Measurements from ENCODE around the gene RPS4Y1.

DNA sequence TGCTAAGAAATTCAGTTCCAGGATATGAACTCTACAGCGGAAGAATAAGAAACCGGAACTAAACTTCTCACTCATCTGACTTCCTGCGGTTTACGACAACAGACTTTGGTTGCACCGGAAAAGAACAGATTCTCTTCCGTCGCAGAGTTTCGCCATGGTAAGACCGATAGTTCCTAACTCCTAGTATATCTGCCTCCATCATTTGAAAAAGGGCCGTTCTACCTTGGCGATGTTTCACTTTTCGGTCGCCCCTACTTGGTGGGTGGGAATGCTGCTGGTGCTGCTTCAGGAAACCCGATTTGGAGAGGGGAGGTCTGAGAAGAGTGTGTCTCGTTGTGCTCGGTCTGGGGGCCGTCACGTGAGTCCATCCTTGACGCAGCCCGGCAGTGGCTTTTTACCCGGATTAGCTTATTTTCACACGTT, at the start of gene RPS4Y1:
- TF ChIP-seq, protein P1, sequence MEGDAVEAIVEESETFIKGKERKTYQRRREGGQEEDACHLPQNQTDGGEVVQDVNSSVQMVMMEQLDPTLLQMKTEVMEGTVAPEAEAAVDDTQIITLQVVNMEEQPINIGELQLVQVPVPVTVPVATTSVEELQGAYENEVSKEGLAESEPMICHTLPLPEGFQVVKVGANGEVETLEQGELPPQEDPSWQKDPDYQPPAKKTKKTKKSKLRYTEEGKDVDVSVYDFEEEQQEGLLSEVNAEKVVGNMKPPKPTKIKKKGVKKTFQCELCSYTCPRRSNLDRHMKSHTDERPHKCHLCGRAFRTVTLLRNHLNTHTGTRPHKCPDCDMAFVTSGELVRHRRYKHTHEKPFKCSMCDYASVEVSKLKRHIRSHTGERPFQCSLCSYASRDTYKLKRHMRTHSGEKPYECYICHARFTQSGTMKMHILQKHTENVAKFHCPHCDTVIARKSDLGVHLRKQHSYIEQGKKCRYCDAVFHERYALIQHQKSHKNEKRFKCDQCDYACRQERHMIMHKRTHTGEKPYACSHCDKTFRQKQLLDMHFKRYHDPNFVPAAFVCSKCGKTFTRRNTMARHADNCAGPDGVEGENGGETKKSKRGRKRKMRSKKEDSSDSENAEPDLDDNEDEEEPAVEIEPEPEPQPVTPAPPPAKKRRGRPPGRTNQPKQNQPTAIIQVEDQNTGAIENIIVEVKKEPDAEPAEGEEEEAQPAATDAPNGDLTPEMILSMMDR (IDR thresholded peaks at IDR 0.05; ENCODE audit: insufficient read depth, low read length, poor library complexity, severe bottlenecking) = no peak
- TF ChIP-seq EZH2phosphoT487 (conservative IDR thresholded peaks at IDR 0.05; ENCODE audit: low read length) = no peak
